Mesendoderm (in vitro differentiated cells): ENCODE data around the gene DCTN2.

Source experiments
- DNase-seq: peaks from one replicate; pipeline ENCODE4 v3.0.0; 2013
- H2AK5ac ChIP-seq: 2 replicates; pipeline ENCODE4 v1.6.1; 2013; ENCODE audit warnings: low read length, inconsistent platforms
- H2BK120ac ChIP-seq: 2 replicates; pipeline ENCODE4 v1.6.1; 2013; ENCODE audit warnings: low read depth, mild to moderate bottlenecking, low read length, moderate library complexity, mixed read lengths
- H2BK15ac ChIP-seq: replicated peaks from 2 replicates; pipeline ENCODE4 v1.6.1; 2013; ENCODE audit warnings: low read depth, mild to moderate bottlenecking, moderate library complexity
- H2BK5ac ChIP-seq: 2 replicates; pipeline ENCODE4 v1.6.1; 2013; ENCODE audit warnings: low read length, inconsistent platforms
- H3K18ac ChIP-seq: 2 replicates; pipeline ENCODE4 v1.6.1; 2013; ENCODE audit warnings: mild to moderate bottlenecking, low read length, mixed read lengths
- H3K23ac ChIP-seq: one replicate; pipeline ENCODE4 v1.6.1; 2013; ENCODE audit warnings: low read length
- H3K27ac ChIP-seq: 2 replicates; pipeline ENCODE4 v1.5.1; 2013; ENCODE audit warnings: low read depth, mild to moderate bottlenecking, inconsistent platforms, low read length, moderate library complexity
- H3K27me3 ChIP-seq: 2 replicates; pipeline ENCODE4 v1.6.1; 2013; ENCODE audit warnings: low read length, control low read depth, mild to moderate bottlenecking, inconsistent platforms; ENCODE audit not compliant: insufficient read depth, poor library complexity
- H3K36me3 ChIP-seq: 2 replicates; pipeline ENCODE4 v1.6.1; 2013; ENCODE audit warnings: low read length, inconsistent platforms; ENCODE audit not compliant: control insufficient read depth, insufficient read depth
- H3K4ac ChIP-seq: one replicate; pipeline ENCODE4 v1.6.1; 2013; ENCODE audit warnings: low read depth, mild to moderate bottlenecking, low read length, moderate library complexity
- H3K4me1 ChIP-seq: 2 replicates; pipeline ENCODE4 v1.6.1; 2013; ENCODE audit warnings: low read depth, low read length, inconsistent platforms; ENCODE audit not compliant: control insufficient read depth
- H3K4me2 ChIP-seq: 2 replicates; pipeline ENCODE4 v1.6.1; 2013; ENCODE audit warnings: low read length
- H3K4me3 ChIP-seq: 2 replicates; pipeline ENCODE4 v1.5.1; 2013; ENCODE audit warnings: mild to moderate bottlenecking, low read length
- H3K56ac ChIP-seq: one replicate; pipeline ENCODE4 v1.6.1; 2013; ENCODE audit warnings: low read length
- H3K79me1 ChIP-seq: 2 replicates; pipeline ENCODE4 v1.6.1; 2013; ENCODE audit warnings: low read length, inconsistent platforms
- H3K79me2 ChIP-seq: 2 replicates; pipeline ENCODE4 v1.6.1; 2013; ENCODE audit warnings: mild to moderate bottlenecking, low read length; ENCODE audit not compliant: control insufficient read depth, insufficient read depth
- H3K9ac ChIP-seq: 2 replicates; pipeline ENCODE4 v1.6.1; 2013; ENCODE audit warnings: low read length, inconsistent platforms
- H4K5ac ChIP-seq: one replicate; pipeline ENCODE4 v1.6.1; 2013; ENCODE audit warnings: low read length
- H4K8ac ChIP-seq: one replicate; pipeline ENCODE4 v1.6.1; 2013; ENCODE audit warnings: low read depth, mild to moderate bottlenecking, control low read depth, low read length, moderate library complexity
- WGBS: extraction: QIAGEN DNeasy Blood & Tissue Kit; methylation state at CpG from one replicate; pipeline ENCODE4 v1.1.7; 2013; ENCODE audit warnings: low lambda C conversion rate, missing lambda C conversion rate; ENCODE audit not compliant: insufficient coverage; ENCODE audit errors: extremely low coverage; 5-methylcytosine and 5-hydroxymethylcytosine counted together

The DCTN2 gene

GRCh38 chr12:57523706-57524614 lies 23.0 kb downstream of the DCTN2 start:
- Histone ChIP-seq H3K4me2 (peak overlapping the region; percentile 68), H3K56ac (peak overlapping the region; percentile 94), H2BK5ac (no peak overlapping the region), H3K79me1 (peaks cover 5% of the 10 kb centered on the region), H3K9ac (peak overlapping the region; percentile 75), H3K18ac (no peak overlapping the region), H4K8ac (no peak overlapping the region), H3K4me3 (peak overlapping the region; percentile 45), H3K4ac (no peak overlapping the region), H3K79me2 (no peaks in the 10 kb centered on the region), H3K23ac (no peak overlapping the region), H3K36me3 (no peaks in the 10 kb centered on the region), H2BK120ac (no peak overlapping the region), H3K4me1 (peaks cover 7% of the 10 kb centered on the region), H3K27me3 (no peaks in the 10 kb centered on the region), H2AK5ac (no peak overlapping the region), H4K5ac (no peak overlapping the region), H3K27ac (peak overlapping the region; percentile 53), H2BK15ac (no peak overlapping the region)
- no peak for DNase-seq
- WGBS: no CpG with 5 or more reads among the region's 14 CpGs

- Histone ChIP-seq H3K79me2 (peaks cover 4% of the 10 kb centered on the region), H3K9ac (peak overlapping the region; percentile 76), H2BK15ac (no peak overlapping the region), H3K23ac (peak overlapping the region; percentile 76), H3K4me3 (peak overlapping the region; percentile 45), H3K18ac (peak overlapping the region; percentile 56), H3K4ac (peak overlapping the region; percentile 38), H3K36me3 (peaks cover 3% of the 10 kb centered on the region), H4K5ac (no peak overlapping the region), H3K27me3 (no peaks in the 10 kb centered on the region), H3K27ac (peak overlapping the region; percentile 86), H2AK5ac (no peak overlapping the region), H3K79me1 (peaks cover 5% of the 10 kb centered on the region), H2BK120ac (no peak overlapping the region), H3K56ac (peak overlapping the region; percentile 94), H3K4me2 (peak overlapping the region; percentile 68), H3K4me1 (peaks cover 9% of the 10 kb centered on the region), H2BK5ac (no peak overlapping the region), H4K8ac (no peak overlapping the region)
- no CpG with 5 or more reads among the region's 38 CpGs for WGBS
- DNase-seq: peak; percentile 82
These were observed 23.9 kb downstream of the DCTN2 start for GRCh38 chr12:57522887-57523705.

- peak within 1 kb of the TSS; percentile 38 for H3K4ac ChIP-seq
- peak within 1 kb of the TSS; percentile 76 for H3K9ac ChIP-seq
- peaks cover 5% of the 10 kb centered on the region for H3K79me2 ChIP-seq
- H4K8ac ChIP-seq: no peak within 1 kb of the TSS
- peak within 1 kb of the TSS; percentile 78 for H3K4me2 ChIP-seq
- H3K18ac ChIP-seq: peak within 1 kb of the TSS; percentile 56
- H3K23ac ChIP-seq: peak within 1 kb of the TSS; percentile 76
- no peak within 1 kb of the TSS for H2BK5ac ChIP-seq
- peak within 1 kb of the TSS; percentile 94 for H3K56ac ChIP-seq
- H3K4me1 ChIP-seq: peaks cover 9% of the 10 kb centered on the region
- no CpG with 5 or more reads among the region's 57 CpGs for WGBS
- no peaks in the 10 kb centered on the region for H3K27me3 ChIP-seq
- H3K79me1 ChIP-seq: peaks cover 6% of the 10 kb centered on the region
- H2BK120ac ChIP-seq: no peak within 1 kb of the TSS
- no peak within 1 kb of the TSS for H2BK15ac ChIP-seq
- peak; percentile 94 for DNase-seq
- H3K36me3 ChIP-seq: peaks cover 4% of the 10 kb centered on the region
- H2AK5ac ChIP-seq: no peak within 1 kb of the TSS
- no peak within 1 kb of the TSS for H4K5ac ChIP-seq
- peak within 1 kb of the TSS; percentile 63 for H3K4me3 ChIP-seq
- H3K27ac ChIP-seq: peak within 1 kb of the TSS; percentile 86
These were observed 24.7 kb downstream of the DCTN2 start, which contains the start of gene MBD6 for GRCh38 chr12:57522011-57522886. Gene MBD6 (plus strand): TSS chr12:57522824. CDS start chr12:57524304, 1,480 bp downstream.

GRCh38 chr12:57521525-57522010 lies 25.4 kb downstream of the DCTN2 start:
- Histone ChIP-seq H3K36me3 (peaks cover 10% of the 10 kb centered on the region), H3K4ac (no peak overlapping the region), H3K79me1 (peaks cover 7% of the 10 kb centered on the region), H2BK5ac (no peak overlapping the region), H3K27me3 (no peaks in the 10 kb centered on the region), H3K4me1 (peaks cover 9% of the 10 kb centered on the region), H3K18ac (no peak overlapping the region), H3K4me3 (no peak overlapping the region), H3K9ac (peak overlapping the region; percentile 55), H3K27ac (peak overlapping the region; percentile 56), H2BK15ac (no peak overlapping the region), H2BK120ac (no peak overlapping the region), H3K79me2 (peaks cover 5% of the 10 kb centered on the region), H4K5ac (no peak overlapping the region), H3K56ac (peak overlapping the region; percentile 90), H2AK5ac (no peak overlapping the region), H3K23ac (no peak overlapping the region), H4K8ac (no peak overlapping the region), H3K4me2 (peak overlapping the region; percentile 78)
- DNase-seq: peak; percentile 85
- whole genome bisulfite sequencing: no CpG with 5 or more reads among the region's 17 CpGs
